Stimulated activated CD8-positive, alpha-beta memory T cell treated with anti-CD3 and anti-CD28 coated beads, Interleukin-4, amount 100 ng/mL, for 1 hour (primary cell): Measurements from ENCODE around the gene DNAJC16.

Experiments
- DNase-seq, 2 donors: peaks; one replicate each; pipeline ENCODE4 v3.0.0-alpha.2; 2020; ENCODE audit warnings: low read depth in 2 of 2, low spot score in 1 of 2

DNAJC16 gene

GRCh38 chr1:15531682-15532081 is 5.0 kb downstream of the DNAJC16 start:
- DNase-seq, result no peak

- DNase-seq, result no peak
Observed at GRCh38 chr1:15538771-15539170, 12.1 kb downstream of the DNAJC16 start.

- DNase-seq, result no peak
Observed at GRCh38 chr1:15540186-15540585, 13.5 kb downstream of the DNAJC16 start.

- DNase-seq, result no peak
Observed at GRCh38 chr1:15541231-15541792, 14.7 kb downstream of the DNAJC16 start.

GRCh38 chr1:15542388-15543250 is 16.0 kb downstream of the DNAJC16 start:
- DNase-seq, result no peak

- no peak for DNase-seq
Observed at GRCh38 chr1:15543251-15543588, 16.6 kb downstream of the DNAJC16 start.

GRCh38 chr1:15543589-15544568 is 17.2 kb downstream of the DNAJC16 start:
- DNase-seq, result no peak

- DNase-seq, result no peak
Observed at GRCh38 chr1:15546641-15547040, 20.0 kb downstream of the DNAJC16 start.

GRCh38 chr1:15550573-15550972 is 23.9 kb downstream of the DNAJC16 start:
- no peak for DNase-seq

GRCh38 chr1:15557008-15557407 is 30.4 kb downstream of the DNAJC16 start:
- DNase-seq, result no peak

- no peak for DNase-seq
Observed at GRCh38 chr1:15557594-15557993, 30.9 kb downstream of the DNAJC16 start.

GRCh38 chr1:15558516-15558915 is 31.9 kb downstream of the DNAJC16 start:
- DNase-seq, result no peak

- DNase-seq, result no peak
Observed at GRCh38 chr1:15559189-15559810, 32.7 kb downstream of the DNAJC16 start.

GRCh38 chr1:15568387-15569073 is 41.9 kb downstream of the DNAJC16 start:
- DNase-seq, result no peak

GRCh38 chr1:15570861-15571260 is 44.2 kb downstream of the DNAJC16 start:
- no peak for DNase-seq

GRCh38 chr1:15571266-15571665 is 44.6 kb downstream of the DNAJC16 start:
- DNase-seq, result no peak

GRCh38 chr1:15573477-15573876 is 46.8 kb downstream of the DNAJC16 start:
- no peak for DNase-seq

GRCh38 chr1:15574741-15575140 is 48.1 kb downstream of the DNAJC16 start:
- no peak for DNase-seq

- no peak for DNase-seq
Observed at GRCh38 chr1:15575549-15576150, 49.0 kb downstream of the DNAJC16 start.

- no peak for DNase-seq
Observed at GRCh38 chr1:15577691-15578090, 51.0 kb downstream of the DNAJC16 start.
